Measurements from ENCODE around the gene CMKLR1.

DNA sequence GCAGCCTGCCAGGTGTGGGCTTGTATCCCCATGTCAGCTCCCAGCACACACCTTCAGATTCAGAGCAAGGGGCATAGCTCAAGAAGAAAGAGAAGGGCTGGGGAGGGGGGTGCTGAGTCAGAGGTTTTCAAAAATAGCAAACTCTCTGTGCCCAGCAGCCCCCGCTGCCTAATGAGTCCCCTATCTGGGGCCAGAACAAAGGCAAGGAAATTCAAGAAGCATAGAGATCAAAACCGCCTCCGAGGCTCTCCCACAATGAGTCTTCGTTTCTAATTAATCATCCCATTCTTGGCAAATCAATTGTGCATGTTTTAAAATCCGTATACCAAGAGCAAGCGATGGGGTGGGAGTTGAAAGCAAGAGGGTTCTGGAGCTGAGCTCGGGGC, 19.5 kb upstream of the CMKLR1 start:
- TF ChIP-seq, protein P1, sequence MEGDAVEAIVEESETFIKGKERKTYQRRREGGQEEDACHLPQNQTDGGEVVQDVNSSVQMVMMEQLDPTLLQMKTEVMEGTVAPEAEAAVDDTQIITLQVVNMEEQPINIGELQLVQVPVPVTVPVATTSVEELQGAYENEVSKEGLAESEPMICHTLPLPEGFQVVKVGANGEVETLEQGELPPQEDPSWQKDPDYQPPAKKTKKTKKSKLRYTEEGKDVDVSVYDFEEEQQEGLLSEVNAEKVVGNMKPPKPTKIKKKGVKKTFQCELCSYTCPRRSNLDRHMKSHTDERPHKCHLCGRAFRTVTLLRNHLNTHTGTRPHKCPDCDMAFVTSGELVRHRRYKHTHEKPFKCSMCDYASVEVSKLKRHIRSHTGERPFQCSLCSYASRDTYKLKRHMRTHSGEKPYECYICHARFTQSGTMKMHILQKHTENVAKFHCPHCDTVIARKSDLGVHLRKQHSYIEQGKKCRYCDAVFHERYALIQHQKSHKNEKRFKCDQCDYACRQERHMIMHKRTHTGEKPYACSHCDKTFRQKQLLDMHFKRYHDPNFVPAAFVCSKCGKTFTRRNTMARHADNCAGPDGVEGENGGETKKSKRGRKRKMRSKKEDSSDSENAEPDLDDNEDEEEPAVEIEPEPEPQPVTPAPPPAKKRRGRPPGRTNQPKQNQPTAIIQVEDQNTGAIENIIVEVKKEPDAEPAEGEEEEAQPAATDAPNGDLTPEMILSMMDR (IDR thresholded peaks at IDR 0.05; ENCODE audit: insufficient read depth, low read length), result no peak
- TF ChIP-seq GABPA (IDR thresholded peaks at IDR 0.05; ENCODE audit: low read depth) (no peak), POLR2AphosphoS5 (IDR thresholded peaks at IDR 0.05; ENCODE audit: low read depth) (no peak)
